ENCODE measurements around the gene ITSN1. TPM values are rescaled to one million over a fixed set of nuclear protein-coding genes. Genes with fewer than 3 reads are reported as not detected.

ITSN1 gene
- total RNA-seq, 1 experiment from 2014 or later = 50.3 TPM

DNA sequence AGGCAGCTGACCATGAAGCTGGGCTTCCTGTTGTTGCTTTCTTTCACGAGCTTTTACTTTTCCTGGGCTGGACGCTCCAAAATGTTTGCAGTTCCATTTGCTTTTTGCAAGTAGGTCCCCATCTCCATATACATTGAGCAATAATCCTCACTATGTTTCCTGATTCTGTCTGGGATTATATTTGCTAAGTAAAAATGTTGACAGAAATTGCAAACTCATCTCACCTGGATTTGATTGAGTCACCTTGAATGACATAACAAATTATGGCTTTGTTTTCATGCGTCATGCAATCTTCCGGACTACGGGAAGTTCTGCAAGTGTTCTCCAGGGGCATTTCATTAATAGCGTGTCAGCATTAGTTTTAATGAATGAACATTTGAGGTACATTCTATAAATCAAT is 254.4 kb downstream of the ITSN1 start:
- POLR2A ChIA-PET = no interaction called here
- CTCF ChIA-PET = no interaction called here

DNA sequence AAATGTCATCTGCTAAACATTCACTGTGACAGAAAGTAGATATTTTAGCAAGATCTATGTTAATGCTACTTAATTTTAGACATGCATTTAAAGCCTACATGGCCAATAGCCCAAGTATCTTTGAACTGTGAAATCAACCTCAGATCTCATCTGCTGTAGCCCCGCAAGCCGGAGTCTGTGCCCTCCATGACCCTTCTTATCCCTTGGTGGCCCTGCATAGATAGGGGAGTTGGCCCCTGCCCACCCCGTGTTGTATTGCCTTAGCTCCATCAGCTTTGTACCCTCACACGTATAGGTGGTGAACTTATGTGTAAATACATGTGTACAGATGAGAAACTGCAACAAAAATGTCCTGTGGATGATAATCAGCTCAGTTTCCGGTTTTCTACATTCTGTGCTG is 254.8 kb downstream of the ITSN1 start:
- Histone ChIP-seq H3K27me3 (ENCODE audit: control insufficient read depth, insufficient read depth, low read length) (no peaks in the 10 kb centered on the region), H3K4me3 (ENCODE audit: low read depth in 2 of 2, low read length in 2 of 2) (no peak overlapping the region), H3K4me1 (ENCODE audit: control insufficient read depth, insufficient read depth, low read length) (no peaks in the 10 kb centered on the region; the same call in 1 of the 2 replicates), H3K27ac (ENCODE audit: low read length) (no peak overlapping the region), H3K36me3 (ENCODE audit: control insufficient read depth, insufficient read depth, low read length) (no peaks in the 10 kb centered on the region), H3K9me3 (ENCODE audit: control insufficient read depth, insufficient read depth, low read depth, low read length) (no peaks in the 10 kb centered on the region)
- POLR2A ChIA-PET = no interaction called here
- DNase-seq (ENCODE audit: low read depth, low spot score) (no peak), ATAC-seq (no peak)
- intact Hi-C loops (cut with micrococcal nuclease; ENCODE audit: unreplicated experiment) (no loop called here), in situ Hi-C loops (cut with HindIII; ENCODE audit: low pct_unique_long_range_greater_than_20kb, low sequenced_read_pairs) (no loop called here)
- no TSS peak for BruUV-seq (replicated peaks)
- TF ChIP-seq SIN3A (IDR thresholded peaks at IDR 0.05; ENCODE audit: borderline replicate concordance, insufficient read depth, low read depth, low read length) (no peak), POLR2AphosphoS5 (IDR thresholded peaks at IDR 0.05; ENCODE audit: low read depth, low read length) (no peak), TCF7L2 (IDR thresholded peaks at IDR 0.05; ENCODE audit: low read depth, low read length) (no peak)
- TF ChIP-seq, protein P1, sequence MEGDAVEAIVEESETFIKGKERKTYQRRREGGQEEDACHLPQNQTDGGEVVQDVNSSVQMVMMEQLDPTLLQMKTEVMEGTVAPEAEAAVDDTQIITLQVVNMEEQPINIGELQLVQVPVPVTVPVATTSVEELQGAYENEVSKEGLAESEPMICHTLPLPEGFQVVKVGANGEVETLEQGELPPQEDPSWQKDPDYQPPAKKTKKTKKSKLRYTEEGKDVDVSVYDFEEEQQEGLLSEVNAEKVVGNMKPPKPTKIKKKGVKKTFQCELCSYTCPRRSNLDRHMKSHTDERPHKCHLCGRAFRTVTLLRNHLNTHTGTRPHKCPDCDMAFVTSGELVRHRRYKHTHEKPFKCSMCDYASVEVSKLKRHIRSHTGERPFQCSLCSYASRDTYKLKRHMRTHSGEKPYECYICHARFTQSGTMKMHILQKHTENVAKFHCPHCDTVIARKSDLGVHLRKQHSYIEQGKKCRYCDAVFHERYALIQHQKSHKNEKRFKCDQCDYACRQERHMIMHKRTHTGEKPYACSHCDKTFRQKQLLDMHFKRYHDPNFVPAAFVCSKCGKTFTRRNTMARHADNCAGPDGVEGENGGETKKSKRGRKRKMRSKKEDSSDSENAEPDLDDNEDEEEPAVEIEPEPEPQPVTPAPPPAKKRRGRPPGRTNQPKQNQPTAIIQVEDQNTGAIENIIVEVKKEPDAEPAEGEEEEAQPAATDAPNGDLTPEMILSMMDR (IDR thresholded peaks at IDR 0.05) = no peak
- TF ChIP-seq, protein P2, sequence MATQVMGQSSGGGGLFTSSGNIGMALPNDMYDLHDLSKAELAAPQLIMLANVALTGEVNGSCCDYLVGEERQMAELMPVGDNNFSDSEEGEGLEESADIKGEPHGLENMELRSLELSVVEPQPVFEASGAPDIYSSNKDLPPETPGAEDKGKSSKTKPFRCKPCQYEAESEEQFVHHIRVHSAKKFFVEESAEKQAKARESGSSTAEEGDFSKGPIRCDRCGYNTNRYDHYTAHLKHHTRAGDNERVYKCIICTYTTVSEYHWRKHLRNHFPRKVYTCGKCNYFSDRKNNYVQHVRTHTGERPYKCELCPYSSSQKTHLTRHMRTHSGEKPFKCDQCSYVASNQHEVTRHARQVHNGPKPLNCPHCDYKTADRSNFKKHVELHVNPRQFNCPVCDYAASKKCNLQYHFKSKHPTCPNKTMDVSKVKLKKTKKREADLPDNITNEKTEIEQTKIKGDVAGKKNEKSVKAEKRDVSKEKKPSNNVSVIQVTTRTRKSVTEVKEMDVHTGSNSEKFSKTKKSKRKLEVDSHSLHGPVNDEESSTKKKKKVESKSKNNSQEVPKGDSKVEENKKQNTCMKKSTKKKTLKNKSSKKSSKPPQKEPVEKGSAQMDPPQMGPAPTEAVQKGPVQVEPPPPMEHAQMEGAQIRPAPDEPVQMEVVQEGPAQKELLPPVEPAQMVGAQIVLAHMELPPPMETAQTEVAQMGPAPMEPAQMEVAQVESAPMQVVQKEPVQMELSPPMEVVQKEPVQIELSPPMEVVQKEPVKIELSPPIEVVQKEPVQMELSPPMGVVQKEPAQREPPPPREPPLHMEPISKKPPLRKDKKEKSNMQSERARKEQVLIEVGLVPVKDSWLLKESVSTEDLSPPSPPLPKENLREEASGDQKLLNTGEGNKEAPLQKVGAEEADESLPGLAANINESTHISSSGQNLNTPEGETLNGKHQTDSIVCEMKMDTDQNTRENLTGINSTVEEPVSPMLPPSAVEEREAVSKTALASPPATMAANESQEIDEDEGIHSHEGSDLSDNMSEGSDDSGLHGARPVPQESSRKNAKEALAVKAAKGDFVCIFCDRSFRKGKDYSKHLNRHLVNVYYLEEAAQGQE (IDR thresholded peaks at IDR 0.05; ENCODE audit: insufficient read depth in 1 of 2, low read depth in 2 of 2, low read length in 1 of 2) = no peak
- CTCF ChIA-PET = no interaction called here

More for the DNA sequence above, 254.4 kb downstream of the ITSN1 start:
- Histone ChIP-seq H3K4me3 (ENCODE audit: low read depth in 2 of 2, low read length in 2 of 2) (no peak overlapping the region), H3K27me3 (ENCODE audit: control insufficient read depth, insufficient read depth, low read length) (no peaks in the 10 kb centered on the region), H3K36me3 (ENCODE audit: control insufficient read depth, insufficient read depth, low read length) (no peaks in the 10 kb centered on the region), H3K27ac (ENCODE audit: low read length) (no peak overlapping the region), H3K9me3 (ENCODE audit: control insufficient read depth, insufficient read depth, low read depth, low read length) (no peaks in the 10 kb centered on the region), H3K4me1 (ENCODE audit: control insufficient read depth, insufficient read depth, low read length) (no peaks in the 10 kb centered on the region; the same call in 1 of the 2 replicates)
- TF ChIP-seq, protein P2 (IDR thresholded peaks at IDR 0.05; ENCODE audit: insufficient read depth in 1 of 2, low read depth in 2 of 2, low read length in 1 of 2) = no peak
- TF ChIP-seq POLR2AphosphoS5 (IDR thresholded peaks at IDR 0.05; ENCODE audit: low read depth, low read length) (no peak), TCF7L2 (IDR thresholded peaks at IDR 0.05; ENCODE audit: low read depth, low read length) (no peak), SIN3A (IDR thresholded peaks at IDR 0.05; ENCODE audit: borderline replicate concordance, insufficient read depth, low read depth, low read length) (no peak)
- TF ChIP-seq, protein P1 (IDR thresholded peaks at IDR 0.05) = no peak
- no peak for DNase-seq (ENCODE audit: low read depth, low spot score)
- ATAC-seq = no peak
- in situ Hi-C loops (cut with HindIII; ENCODE audit: low pct_unique_long_range_greater_than_20kb, low sequenced_read_pairs) (no loop called here), intact Hi-C loops (cut with micrococcal nuclease; ENCODE audit: unreplicated experiment) (no loop called here)
- BruUV-seq (replicated peaks) = no TSS peak
